H9 (cell line): Measurements from ENCODE around the gene PKP3. TPM values are rescaled to one million over a fixed set of nuclear protein-coding genes. Genes with fewer than 3 reads are reported as not detected.

Experiments
- DNase-seq: peaks from one replicate; pipeline ENCODE4 v3.0.0-alpha.2; 2017
- H2AFZ ChIP-seq: one replicate; pipeline ENCODE4 v1.6.1; 2013; ENCODE audit warnings: mild to moderate bottlenecking, low read length, control low read depth, moderate library complexity
- H2AK5ac ChIP-seq: 2 replicates; pipeline ENCODE4 v1.6.1; 2013; ENCODE audit warnings: low read length, control low read depth, mixed read lengths; ENCODE audit not compliant: insufficient read length
- H2BK120ac ChIP-seq: one replicate; pipeline ENCODE4 v1.6.1; 2013; ENCODE audit warnings: low read depth, mild to moderate bottlenecking, low read length, control low read depth, inconsistent platforms; ENCODE audit not compliant: poor library complexity, severe bottlenecking
- H2BK12ac ChIP-seq: 2 replicates; pipeline ENCODE4 v1.6.1; 2013; ENCODE audit warnings: low read length, control low read depth, mixed read lengths, low read depth; ENCODE audit not compliant: insufficient read length
- H2BK15ac ChIP-seq: 2 replicates; pipeline ENCODE4 v1.6.1; 2013; ENCODE audit warnings: low read depth, low read length, control low read depth
- H2BK20ac ChIP-seq: one replicate; pipeline ENCODE4 v1.6.1; 2013; ENCODE audit warnings: low read depth, mild to moderate bottlenecking, low read length, control low read depth, inconsistent platforms; ENCODE audit not compliant: poor library complexity, severe bottlenecking
- H2BK5ac ChIP-seq: 2 replicates; pipeline ENCODE4 v1.6.1; 2013; ENCODE audit warnings: low read length, control low read depth, mixed read lengths; ENCODE audit not compliant: insufficient read length
- H3K14ac ChIP-seq: 2 replicates; pipeline ENCODE4 v1.6.1; 2013; ENCODE audit warnings: low read length, control low read depth; ENCODE audit not compliant: insufficient read depth
- H3K18ac ChIP-seq: 2 replicates; pipeline ENCODE4 v1.6.1; 2013; ENCODE audit warnings: low read depth, mild to moderate bottlenecking, mixed read lengths, low read length, control low read depth; ENCODE audit not compliant: insufficient read length
- H3K23ac ChIP-seq: 2 replicates; pipeline ENCODE4 v1.6.1; 2013; ENCODE audit warnings: low read length, control low read depth, mixed read lengths, low read depth; ENCODE audit not compliant: insufficient read length
- H3K23me2 ChIP-seq: 2 replicates; pipeline ENCODE4 v1.6.1; 2013; ENCODE audit warnings: low read depth, mild to moderate bottlenecking, mixed read lengths, low read length, control low read depth; ENCODE audit not compliant: insufficient read length, poor library complexity, severe bottlenecking
- H3K27ac ChIP-seq: 2 replicates; pipeline ENCODE4 v1.5.1; 2013; ENCODE audit warnings: low read length, control low read depth, mixed read lengths, low read depth; ENCODE audit not compliant: insufficient read length
- H3K27me3 ChIP-seq: 2 replicates; pipeline ENCODE4 v1.6.1; 2013; ENCODE audit warnings: low read length, control low read depth, inconsistent platforms; ENCODE audit not compliant: insufficient read depth
- H3K4ac ChIP-seq: 2 replicates; pipeline ENCODE4 v1.6.1; 2013; ENCODE audit warnings: low read depth, mild to moderate bottlenecking, control low read depth, inconsistent platforms, low read length, moderate library complexity
- H3K4me1 ChIP-seq: 2 replicates; pipeline ENCODE4 v1.6.1; 2013; ENCODE audit warnings: low read length, control low read depth, inconsistent platforms; ENCODE audit not compliant: insufficient read depth
- H3K4me2 ChIP-seq: 2 replicates; pipeline ENCODE4 v1.6.1; 2013; ENCODE audit warnings: low read length, control low read depth, mixed read lengths; ENCODE audit not compliant: insufficient read length, insufficient read depth
- H3K56ac ChIP-seq: 2 replicates; pipeline ENCODE4 v1.6.1; 2013; ENCODE audit warnings: low read depth, mild to moderate bottlenecking, mixed read lengths, low read length, control low read depth; ENCODE audit not compliant: insufficient read length
- H3K79me1 ChIP-seq: 2 replicates; pipeline ENCODE4 v1.6.1; 2013; ENCODE audit warnings: low read depth, mild to moderate bottlenecking, moderate library complexity, low read length, control low read depth, inconsistent platforms; ENCODE audit not compliant: insufficient read depth, poor library complexity, severe bottlenecking
- H3K79me2 ChIP-seq: 2 replicates; pipeline ENCODE4 v1.6.1; 2013; ENCODE audit warnings: low read length, control low read depth, inconsistent platforms; ENCODE audit not compliant: insufficient read depth
- H3K9ac ChIP-seq: 2 replicates; pipeline ENCODE4 v1.6.1; 2013; ENCODE audit warnings: low read length, control low read depth, mixed read lengths; ENCODE audit not compliant: insufficient read length; ENCODE audit errors: extremely low read depth
- H3K9me3 ChIP-seq: one replicate; pipeline ENCODE4 v1.6.1; 2013; ENCODE audit warnings: low read depth, low read length, inconsistent platforms; ENCODE audit not compliant: control insufficient read depth
- H3T11ph ChIP-seq: one replicate; pipeline ENCODE4 v1.6.1; 2013; ENCODE audit warnings: mild to moderate bottlenecking, low read length, control low read depth, inconsistent platforms
- H4K20me1 ChIP-seq: one replicate; pipeline ENCODE4 v1.6.1; 2013; ENCODE audit not compliant: control insufficient read depth, insufficient read length, insufficient read depth
- H4K5ac ChIP-seq: 2 replicates; pipeline ENCODE4 v1.6.1; 2013; ENCODE audit warnings: low read depth, mild to moderate bottlenecking, mixed read lengths, low read length, control low read depth; ENCODE audit not compliant: insufficient read length
- H4K8ac ChIP-seq: replicated peaks from 2 replicates; pipeline ENCODE4 v1.6.1; 2013; ENCODE audit warnings: low read length, control low read depth, mixed read lengths, low read depth; ENCODE audit not compliant: insufficient read length
- H4K91ac ChIP-seq: 2 replicates; pipeline ENCODE4 v1.6.1; 2013; ENCODE audit warnings: low read depth, mild to moderate bottlenecking, moderate library complexity, mixed read lengths, low read length, control low read depth; ENCODE audit not compliant: insufficient read length
- H3K27ac Mint-ChIP-seq, 3 experiments: 2 replicates in 2 of 3; 3 replicates in 1 of 3; pipeline ENCODE4 v1.8.0; 2020 to 2021; ENCODE audit warnings: mixed read lengths in 3 of 3, mild to moderate bottlenecking in 1 of 3, moderate library complexity in 1 of 3
- H3K27me3 Mint-ChIP-seq: 2 replicates; pipeline ENCODE4 v1.8.0; 2021; ENCODE audit warnings: low read depth, mild to moderate bottlenecking, moderate library complexity, mixed read lengths
- H3K36me3 Mint-ChIP-seq, 3 experiments: 2 replicates in 2 of 3; 3 replicates in 1 of 3; pipeline ENCODE4 v1.8.0; 2020 to 2021; ENCODE audit warnings: low read depth in 3 of 3, mixed read lengths in 3 of 3; ENCODE audit not compliant: insufficient read depth in 1 of 3
- H3K4me1 Mint-ChIP-seq, 2 experiments: 2 replicates each; pipeline ENCODE4 v1.8.0; 2020; ENCODE audit warnings: mixed read lengths in 2 of 2
- H3K4me3 Mint-ChIP-seq, 2 experiments: 2 replicates in 1 of 2; 3 replicates in 1 of 2; pipeline ENCODE4 v1.8.0; 2020 to 2021; ENCODE audit warnings: mild to moderate bottlenecking in 2 of 2, mixed read lengths in 2 of 2, moderate library complexity in 1 of 2
- H3K9me3 Mint-ChIP-seq, 2 experiments: 2 replicates in 1 of 2; 3 replicates in 1 of 2; pipeline ENCODE4 v1.8.0; 2020; ENCODE audit warnings: mild to moderate bottlenecking in 2 of 2, mixed read lengths in 2 of 2, moderate library complexity in 1 of 2
- CTCF ChIP-seq: fragments of 200-600 bp; sonication (generic); conservative IDR thresholded peaks from 3 replicates; pipeline ENCODE4 v1.8.0; 2021; ENCODE audit warnings: antibody characterized with exemption, mild to moderate bottlenecking
- WGBS: extraction: QIAGEN DNeasy Blood & Tissue Kit; methylation state at CpG from one replicate; pipeline ENCODE4 v1.1.7; 2013; ENCODE audit warnings: missing lambda C conversion rate, low lambda C conversion rate, mixed read lengths; ENCODE audit not compliant: insufficient read length; ENCODE audit errors: extremely low coverage; 5-methylcytosine and 5-hydroxymethylcytosine counted together
- total RNA-seq: library from RNA; stranded (reverse); gene quantifications from 2 replicates; pipeline ENCODE4 v1.2.1, GENCODE V29; 2021

The PKP3 gene
- total RNA-seq, 1 experiment from 2014 or later, result 41.7 TPM

GRCh38 chr11:375065-376025 lies 18.7 kb upstream of the PKP3 start:
- Histone ChIP-seq H3K23ac (no peak overlapping the region), H2BK12ac (no peak overlapping the region), H3K4ac (no peak overlapping the region), H3K9ac (no peak overlapping the region), H4K91ac (no peak overlapping the region), H3K79me1 (peaks cover 7% of the 10 kb centered on the region), H3K27ac (no peak overlapping the region), H4K5ac (no peak overlapping the region), H2BK20ac (no peak overlapping the region), H2BK120ac (no peak overlapping the region), H3T11ph (no peak overlapping the region), H3K9me3 (no peaks in the 10 kb centered on the region), H4K20me1 (no peaks in the 10 kb centered on the region), H4K8ac (no peak overlapping the region), H2BK5ac (no peak overlapping the region), H2AK5ac (no peak overlapping the region), H3K56ac (no peak overlapping the region), H3K4me1 (no peaks in the 10 kb centered on the region), H3K4me2 (no peak overlapping the region), H2AFZ (no peak overlapping the region), H3K14ac (no peak overlapping the region), H2BK15ac (no peak overlapping the region), H3K23me2 (no peaks in the 10 kb centered on the region), H3K18ac (no peak overlapping the region), H3K27me3 (no peaks in the 10 kb centered on the region), H3K79me2 (no peaks in the 10 kb centered on the region)
- Mint-ChIP-seq H3K4me1 (peaks cover 7 to 9% of the 10 kb centered on the region in 2 experiments; a peak in 3 of 4 replicates), H3K4me3 (no peak overlapping the region), H3K27me3 (no peaks in the 10 kb centered on the region), H3K27ac (no peak overlapping the region), H3K36me3 (peaks cover 40 to 59% (median 53%) of the 10 kb centered on the region in 3 experiments), H3K9me3 (no peaks in the 10 kb centered on the region; a peak in 2 of 5 replicates)
- DNase-seq, result no peak
- WGBS, result no CpG with 5 or more reads among the region's 41 CpGs
- TF ChIP-seq CTCF, result no peak
